Pericardium fibroblast (primary cell): ENCODE results near the gene PSMD8. TPM values are rescaled to one million over a fixed set of nuclear protein-coding genes. Genes with fewer than 3 reads are reported as not detected.

Experiments
- total RNA-seq: library from RNA; depleted of rRNA; stranded (reverse); fragments of >200 nt; gene quantifications from 2 replicates; pipeline ENCODE4 v1.2.3, GENCODE V29; 2015

PSMD8 gene
- total RNA-seq: 218 and 268 TPM in 2 replicates

DNA sequence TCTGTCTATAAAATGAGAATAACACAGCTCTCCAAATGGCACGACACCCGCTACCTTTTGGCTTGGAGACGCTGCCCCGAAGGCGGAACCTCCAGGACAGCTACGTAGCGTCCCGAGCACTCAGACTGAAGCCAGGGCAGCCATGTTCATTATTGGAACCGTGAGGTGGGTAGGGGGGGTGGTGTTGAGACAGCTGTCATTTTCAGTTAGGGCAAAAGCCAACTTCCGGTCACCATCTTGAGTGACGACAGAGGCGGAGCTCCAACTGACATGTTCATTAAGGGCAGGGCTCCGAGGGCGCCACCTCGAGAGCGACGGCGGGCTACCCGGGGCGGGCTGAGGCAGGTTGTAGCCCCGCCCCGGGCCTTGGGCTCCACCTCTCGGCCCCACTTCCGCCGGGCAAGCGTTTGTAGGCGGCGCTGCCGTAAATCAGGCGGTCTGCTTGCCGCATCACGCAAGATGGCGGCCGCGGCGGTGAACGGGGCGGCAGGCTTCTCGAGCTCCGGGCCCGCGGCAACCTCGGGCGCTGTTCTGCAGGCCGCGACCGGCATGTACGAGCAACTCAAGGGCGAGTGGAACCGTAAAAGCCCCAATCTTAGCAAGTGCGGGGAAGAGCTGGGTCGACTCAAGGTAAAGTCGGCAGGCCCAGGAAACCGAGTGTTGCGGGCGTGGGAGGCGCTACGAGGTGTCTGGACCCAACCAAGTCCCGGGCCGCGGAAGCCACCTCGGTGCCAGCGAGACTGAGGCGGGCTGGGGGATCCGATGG, at the start of gene PSMD8:
TSS of gene PSMD8 (plus strand) at position 240 of the 766 bp plus-strand sequence. CDS start at position 271, 31 bp downstream.

DNA sequence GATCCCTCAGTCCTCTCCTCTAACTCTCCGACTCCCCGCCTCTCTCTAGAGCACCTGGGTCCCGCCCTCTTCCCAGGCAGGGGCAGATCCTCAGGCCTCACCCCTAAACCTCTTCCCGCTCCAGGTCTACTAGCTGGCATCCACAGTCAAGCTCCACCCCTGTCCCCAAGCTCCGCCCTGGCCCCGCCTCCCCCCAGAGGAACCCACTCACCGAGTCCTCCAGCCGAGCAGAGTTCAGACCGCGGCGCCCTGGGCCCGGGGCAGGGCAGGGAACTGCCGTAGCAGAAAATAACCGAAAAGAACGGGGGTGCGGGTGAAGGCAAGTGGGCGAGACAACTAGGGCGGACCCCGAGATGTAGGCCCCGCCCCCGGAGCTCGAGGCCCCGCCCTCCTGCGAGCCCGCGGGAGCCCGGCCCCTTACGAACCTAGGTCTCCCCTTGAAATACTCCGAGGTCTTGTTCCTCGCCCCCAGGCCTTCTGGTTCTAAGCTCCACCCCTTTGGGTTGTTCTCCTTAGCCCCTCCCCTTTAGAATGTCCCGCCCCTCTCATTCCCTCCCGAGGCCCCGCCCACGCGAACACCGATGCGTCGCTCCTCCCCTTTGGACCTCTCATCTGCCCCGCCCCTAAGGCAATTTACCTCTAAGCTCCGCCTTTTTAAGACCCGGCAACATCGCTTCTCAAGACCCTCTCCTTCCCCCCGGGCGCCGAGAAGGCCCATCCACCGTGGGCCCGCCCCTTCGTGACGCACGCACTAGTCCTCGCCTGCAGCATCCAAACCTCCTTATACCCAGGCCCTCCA, 13.4 kb downstream of the PSMD8 start, which contains the start of gene GGN:
TSS of gene GGN (minus strand) at position 485 of the 799 bp plus-strand sequence. CDS start 773 bp downstream, outside the sequence.

GRCh38 chr19:38388349-38389100, 14.2 kb downstream of the PSMD8 start, which contains the start of gene SPRED3:
Gene SPRED3 (plus strand): TSS chr19:38388697. CDS start chr19:38390303, 1,606 bp downstream.

GRCh38 chr19:38402967-38403674, 28.8 kb downstream of the PSMD8 start, which contains the start of gene FAM98C:
Gene FAM98C (plus strand): TSS chr19:38403093. CDS start chr19:38403154, 61 bp downstream.

DNA sequence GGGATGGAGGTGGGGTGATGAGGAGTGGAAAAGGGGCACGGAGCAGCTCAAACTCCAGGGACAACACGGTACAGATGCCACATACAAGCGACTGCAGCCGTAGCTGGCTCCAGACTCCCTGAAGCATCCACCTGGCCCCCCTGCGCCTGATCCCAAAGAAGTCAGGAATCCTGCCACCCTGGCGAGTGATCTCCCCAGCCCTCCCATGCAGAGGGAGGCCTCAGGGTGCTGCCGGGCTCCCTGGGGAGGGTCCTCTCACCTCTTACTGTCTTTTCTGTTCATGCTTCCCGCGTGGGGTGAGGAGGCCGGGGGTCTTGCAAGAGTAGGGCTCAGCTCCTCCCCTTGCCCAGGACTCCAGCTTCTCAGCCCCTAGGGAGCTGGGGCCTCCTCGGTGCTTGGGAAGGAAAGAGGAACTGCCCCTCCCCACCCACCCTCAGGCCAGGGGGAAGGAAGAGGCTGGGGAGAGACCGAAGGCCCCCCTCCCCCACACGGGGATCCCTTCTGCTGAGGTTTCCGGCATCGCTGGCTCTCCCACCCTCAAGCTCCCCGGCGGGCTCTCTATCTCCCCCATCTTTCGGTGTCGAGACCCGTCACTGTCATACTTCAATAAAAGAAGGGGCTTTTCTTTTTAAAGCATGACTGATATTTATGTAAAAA, 51.6 kb downstream of the PSMD8 start, which contains the start of gene RASGRP4:
TSS of gene RASGRP4 (minus strand) at position 410 of the 657 bp plus-strand sequence. CDS start at position 282, 128 bp downstream.

DNA sequence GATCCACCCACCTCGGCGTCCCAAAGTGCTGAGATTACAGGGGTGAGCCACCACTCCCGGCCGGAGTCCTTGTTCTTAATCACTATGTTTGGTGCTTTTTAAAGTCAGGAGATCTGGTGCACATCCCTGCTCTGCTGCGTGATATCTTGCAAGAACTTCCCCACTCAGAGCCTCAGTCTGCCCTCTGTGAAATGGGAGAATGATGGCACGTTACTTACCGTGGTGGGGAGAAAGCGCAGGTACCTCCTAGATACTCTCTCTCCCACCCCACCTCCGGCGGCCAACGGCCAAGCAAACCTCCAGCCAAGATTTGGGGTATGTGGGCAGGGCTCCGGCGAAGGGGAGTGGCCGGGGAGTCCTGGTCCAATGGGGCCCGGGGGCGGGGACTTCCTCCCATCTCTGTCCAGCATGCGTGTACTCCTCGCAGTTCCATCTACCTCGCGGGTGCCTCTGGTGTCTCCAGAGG, 58.9 kb downstream of the PSMD8 start, which contains the start of gene RYR1:
TSS of gene RYR1 (plus strand) at position 424 of the 466 bp plus-strand sequence. CDS start 139 bp downstream, outside the sequence.

Other genes with a start within 250 kb of the PSMD8 start
- 0.09 and 0.82 TPM in 2 replicates for gene DPF1, start 150.3 kb upstream of the PSMD8 start, total RNA-seq
- gene PPP1R14A, start 118.2 kb upstream of the PSMD8 start, total RNA-seq: 0.34 and 36.8 TPM in 2 replicates
- 3.3 TPM in 1 of 2 replicates, not detected in the other for gene SPINT2, start 110.0 kb upstream of the PSMD8 start, total RNA-seq
- 1.5 and 1.6 TPM in 2 replicates for gene C19orf33, start 70.3 kb upstream of the PSMD8 start, total RNA-seq
- 65.8 and 103 TPM in 2 replicates for gene YIF1B, start 58.6 kb upstream of the PSMD8 start, total RNA-seq
- gene KCNK6, start 54.7 kb upstream of the PSMD8 start, total RNA-seq: 3.7 and 11.3 TPM in 2 replicates
- 0.12 TPM in 1 of 2 replicates, not detected in the other for gene CATSPERG, start 38.7 kb upstream of the PSMD8 start, total RNA-seq
- gene GGN, start 13.5 kb downstream of the PSMD8 start, total RNA-seq: 0.23 and 0.43 TPM in 2 replicates
- 0.35 and 0.51 TPM in 2 replicates for gene SPRED3, start 14.1 kb downstream of the PSMD8 start, total RNA-seq
- 18.3 and 23.6 TPM in 2 replicates for gene FAM98C, start 28.5 kb downstream of the PSMD8 start, total RNA-seq
- 0.12 TPM in 1 of 2 replicates, not detected in the other for gene RASGRP4, start 51.6 kb downstream of the PSMD8 start, total RNA-seq
- under 0.01 and 2.0 TPM in 2 replicates for gene RYR1, start 59.1 kb downstream of the PSMD8 start, total RNA-seq
- gene MAP4K1, start 243.4 kb downstream of the PSMD8 start, total RNA-seq: 0.70 TPM in 1 of 2 replicates, not detected in the other
- 371 and 497 TPM in 2 replicates for gene EIF3K, start 244.6 kb downstream of the PSMD8 start, total RNA-seq